CD4-positive, alpha-beta T cell treated with Interferon alpha-2 for 1 hour (primary cell): ENCODE measurements around the gene MPP4.
"Not testable (repeated sequence)": the region's sequence is repeated elsewhere in the genome, so short reads cannot be mapped to it uniquely, and the experiment has no call there.

ENCODE experiments used
- DNase-seq, 2 donors: peaks; one replicate each; pipeline ENCODE4 v3.0.0-alpha.2; 2020 to 2022

MPP4 gene

GRCh38 chr2:201698588-201699226, at the start of gene MPP4:
Gene MPP4, minus strand, starts transcription at chr2:201698644. Its CDS starts 4,690 bp downstream, at chr2:201693954.
- no peak for DNase-seq

GRCh38 chr2:201746551-201746950, 48.1 kb upstream of the MPP4 start:
- no peak for DNase-seq

GRCh38 chr2:201735486-201735885, 37.0 kb upstream of the MPP4 start:
- no peak for DNase-seq

GRCh38 chr2:201734111-201734510, 35.7 kb upstream of the MPP4 start:
- DNase-seq: no peak

GRCh38 chr2:201733544-201733943, 35.1 kb upstream of the MPP4 start:
- DNase-seq: no peak

GRCh38 chr2:201730651-201731285, 32.3 kb upstream of the MPP4 start:
- no peak for DNase-seq

- no peak for DNase-seq
Observed at GRCh38 chr2:201715459-201715858, 17.0 kb upstream of the MPP4 start.

- no peak for DNase-seq
Observed at GRCh38 chr2:201712726-201713125, 14.3 kb upstream of the MPP4 start.

GRCh38 chr2:201709747-201710146, 11.3 kb upstream of the MPP4 start:
- DNase-seq: no peak

- DNase-seq: no peak
Observed at GRCh38 chr2:201709049-201709448, 10.6 kb upstream of the MPP4 start.

- DNase-seq: no peak
Observed at GRCh38 chr2:201707753-201708152, 9.3 kb upstream of the MPP4 start.

GRCh38 chr2:201707142-201707541, 8.7 kb upstream of the MPP4 start:
- no peak for DNase-seq

GRCh38 chr2:201704536-201704935, 6.1 kb upstream of the MPP4 start:
- DNase-seq: no peak

GRCh38 chr2:201701646-201702045, 3.2 kb upstream of the MPP4 start:
- no peak for DNase-seq

- DNase-seq: no peak
Observed at GRCh38 chr2:201699416-201699815, 972 bp upstream of the MPP4 start.

GRCh38 chr2:201697899-201698298, 545 bp downstream of the MPP4 start:
- no peak for DNase-seq

- DNase-seq: no peak
Observed at GRCh38 chr2:201696151-201696659, 2.2 kb downstream of the MPP4 start.

- DNase-seq: no peak
Observed at GRCh38 chr2:201685156-201685555, 13.3 kb downstream of the MPP4 start.

GRCh38 chr2:201680743-201681142, 17.7 kb downstream of the MPP4 start:
- DNase-seq: peak in 1 of 2 donors; percentile 10

GRCh38 chr2:201678401-201678800, 20.0 kb downstream of the MPP4 start:
- DNase-seq: no peak

GRCh38 chr2:201675454-201675853, 23.0 kb downstream of the MPP4 start:
- DNase-seq: no peak

- no peak for DNase-seq
Observed at GRCh38 chr2:201674794-201675193, 23.6 kb downstream of the MPP4 start.

GRCh38 chr2:201674298-201674697, 24.1 kb downstream of the MPP4 start:
- no peak for DNase-seq

GRCh38 chr2:201673546-201673945, 24.9 kb downstream of the MPP4 start:
- no peak for DNase-seq

- not testable (repeated sequence) for DNase-seq
Observed at GRCh38 chr2:201671205-201671604, 27.2 kb downstream of the MPP4 start.
